Ovary (tissue), 3 donors: ENCODE results near the gene CASP3.

Experiments
- CTCF ChIP-seq, 3 donors: fragments of 450-650 bp in 2 of 3; fragments of 200-600 bp in 1 of 3; IDR thresholded peaks; one replicate each; pipeline versions ENCODE4 v1.5.1 to v1.8.0; 2016 to 2022; ENCODE audit warnings: antibody characterized with exemption in 3 of 3, mild to moderate bottlenecking in 1 of 3
- POLR2A ChIP-seq: fragments of 450-650 bp; IDR thresholded peaks from one replicate; pipeline ENCODE4 v1.6.1; 2017; ENCODE audit warnings: antibody characterized with exemption, mild to moderate bottlenecking, moderate library complexity
- donor health status: DM: no; HTN: no; CAD: no.

GRCh38 chr4:184614509-184614908 is 34.7 kb downstream of the CASP3 start:
- no peak for TF ChIP-seq CTCF (IDR thresholded peaks at IDR 0.05)
- TF ChIP-seq POLR2A: no peak
